Lower leg skin (tissue), 3 donors: ENCODE data around the gene PPP1R9B.

Experiments used
- POLR2A ChIP-seq, 2 donors: fragments of 450-650 bp; IDR thresholded peaks; one replicate each; pipeline ENCODE4 v1.6.1; 2016 to 2017; ENCODE audit warnings: antibody characterized with exemption in 2 of 2, mild to moderate bottlenecking in 1 of 2, moderate library complexity in 1 of 2
- TF ChIP-seq, protein P1 (sequence below), 3 donors: fragments of 450-650 bp; IDR thresholded peaks; one replicate each; pipeline ENCODE4 v1.5.1; 2016; ENCODE audit warnings: antibody characterized with exemption in 3 of 3, mild to moderate bottlenecking in 3 of 3, moderate library complexity in 2 of 3

DNA sequence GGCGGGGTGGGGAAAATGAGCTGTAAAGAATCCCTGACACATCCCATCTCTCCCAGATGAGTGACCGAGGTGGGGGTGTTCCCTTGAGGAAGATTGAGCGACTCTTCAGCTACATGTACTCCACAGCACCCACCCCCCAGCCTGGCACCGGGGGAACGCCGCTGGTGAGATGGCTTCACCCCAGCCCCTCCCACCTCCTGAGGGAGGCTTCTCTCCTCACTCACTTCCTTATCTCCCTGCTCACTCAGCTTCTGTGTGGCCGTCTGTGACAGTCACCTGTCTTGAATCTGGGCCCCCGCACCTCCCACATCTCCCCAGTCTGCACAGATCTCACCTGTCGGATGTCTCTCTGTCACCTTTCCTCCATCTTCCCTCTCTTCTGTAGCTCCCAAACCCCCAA lies 41.9 kb downstream of the PPP1R9B start:
- TF ChIP-seq, protein P1, sequence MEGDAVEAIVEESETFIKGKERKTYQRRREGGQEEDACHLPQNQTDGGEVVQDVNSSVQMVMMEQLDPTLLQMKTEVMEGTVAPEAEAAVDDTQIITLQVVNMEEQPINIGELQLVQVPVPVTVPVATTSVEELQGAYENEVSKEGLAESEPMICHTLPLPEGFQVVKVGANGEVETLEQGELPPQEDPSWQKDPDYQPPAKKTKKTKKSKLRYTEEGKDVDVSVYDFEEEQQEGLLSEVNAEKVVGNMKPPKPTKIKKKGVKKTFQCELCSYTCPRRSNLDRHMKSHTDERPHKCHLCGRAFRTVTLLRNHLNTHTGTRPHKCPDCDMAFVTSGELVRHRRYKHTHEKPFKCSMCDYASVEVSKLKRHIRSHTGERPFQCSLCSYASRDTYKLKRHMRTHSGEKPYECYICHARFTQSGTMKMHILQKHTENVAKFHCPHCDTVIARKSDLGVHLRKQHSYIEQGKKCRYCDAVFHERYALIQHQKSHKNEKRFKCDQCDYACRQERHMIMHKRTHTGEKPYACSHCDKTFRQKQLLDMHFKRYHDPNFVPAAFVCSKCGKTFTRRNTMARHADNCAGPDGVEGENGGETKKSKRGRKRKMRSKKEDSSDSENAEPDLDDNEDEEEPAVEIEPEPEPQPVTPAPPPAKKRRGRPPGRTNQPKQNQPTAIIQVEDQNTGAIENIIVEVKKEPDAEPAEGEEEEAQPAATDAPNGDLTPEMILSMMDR (IDR thresholded peaks at IDR 0.05): no peak
- TF ChIP-seq POLR2A (IDR thresholded peaks at IDR 0.05): no peak
